Skeletal muscle tissue (tissue), 4 donors: ENCODE results near the gene TCEAL6. TPM values are rescaled to one million over a fixed set of nuclear protein-coding genes. Genes with fewer than 3 reads are reported as not detected.
A peak's percentile ranks its signal among the peaks of the same experiment; 100 is the strongest.
"Not testable (repeated sequence)": the region's sequence is repeated elsewhere in the genome, so short reads cannot be mapped to it uniquely, and the experiment has no call there.

ENCODE experiments used
- H3K27ac ChIP-seq: one replicate; pipeline ENCODE4 v1.7.0; 2013; ENCODE audit warnings: mild to moderate bottlenecking, low read depth, low read length, inconsistent platforms
- H3K27me3 ChIP-seq, 3 donors: one replicate each; pipeline ENCODE4 v1.7.0; 2013; ENCODE audit warnings: low read length in 3 of 3; ENCODE audit not compliant: control insufficient read depth in 3 of 3, insufficient read depth in 3 of 3
- H3K36me3 ChIP-seq, 3 donors: one replicate each; pipeline ENCODE4 v1.7.0; 2013; ENCODE audit warnings: low read length in 3 of 3; ENCODE audit not compliant: control insufficient read depth in 3 of 3, insufficient read depth in 3 of 3
- H3K4me1 ChIP-seq, 3 donors: one replicate each; pipeline ENCODE4 v1.7.0; 2013; ENCODE audit warnings: low read length in 3 of 3, mild to moderate bottlenecking in 3 of 3; ENCODE audit not compliant: control insufficient read depth in 3 of 3, insufficient read depth in 3 of 3
- H3K4me3 ChIP-seq, 3 donors: one replicate each; pipeline ENCODE4 v1.7.0; 2013; ENCODE audit warnings: low read length in 3 of 3
- H3K9ac ChIP-seq, 3 donors: one replicate each; pipeline ENCODE4 v1.7.0; 2013; ENCODE audit warnings: low read length in 3 of 3, mild to moderate bottlenecking in 3 of 3, moderate library complexity in 2 of 3, low read depth in 1 of 3
- H3K9me3 ChIP-seq, 3 donors: one replicate each; pipeline ENCODE4 v1.7.0; 2013; ENCODE audit warnings: low read length in 3 of 3; ENCODE audit not compliant: control insufficient read depth in 3 of 3
- total RNA-seq: library from RNA; depleted of rRNA; stranded (reverse); fragments of >200 nt; gene quantifications from one replicate; pipeline ENCODE4 v1.2.3, GENCODE V29; 2014
- donor health status: Osteomylitis.

The TCEAL6 gene
- total RNA-seq, 1 donor from 2014 or later: not detected

GRCh38 chrX:102126863-102127262 is 15.4 kb downstream of the TCEAL6 start:
- Histone ChIP-seq H3K27ac (no peak overlapping the region), H3K4me3 (no peak overlapping the region), H3K27me3 (peaks cover 4 to 16% (median 5%) of the 10 kb centered on the region in 3 donors), H3K4me1 (peaks cover 0 to 2% (median 0%) of the 10 kb centered on the region in 3 donors), H3K9me3 (no peaks in the 10 kb centered on the region), H3K9ac (no peak overlapping the region), H3K36me3 (no peaks in the 10 kb centered on the region)

- not testable (repeated sequence) for H3K9ac ChIP-seq, H3K27ac ChIP-seq, H3K36me3 ChIP-seq, H3K4me3 ChIP-seq, H3K4me1 ChIP-seq, H3K9me3 ChIP-seq
- peaks cover 4 to 16% (median 5%) of the 10 kb centered on the region in 3 donors for H3K27me3 ChIP-seq
Observed at GRCh38 chrX:102126080-102126818, 16.0 kb downstream of the TCEAL6 start.

GRCh38 chrX:102125436-102125835 is 16.8 kb downstream of the TCEAL6 start, which contains the start of gene TCEAL2:
Gene TCEAL2, plus strand, starts transcription at chrX:102125679. Its CDS starts 1,152 bp downstream, at chrX:102126831.
- H3K9me3 ChIP-seq, H3K27ac ChIP-seq, H3K9ac ChIP-seq, H3K36me3 ChIP-seq, H3K4me1 ChIP-seq: not testable (repeated sequence)
- H3K27me3 ChIP-seq: peaks cover 4 to 16% (median 5%) of the 10 kb centered on the region in 3 donors
- peak within 1 kb of the TSS in 1 of 3 donors; percentile 29 for H3K4me3 ChIP-seq

- H3K27me3 ChIP-seq: peaks cover 4 to 16% (median 5%) of the 10 kb centered on the region in 3 donors
- peak overlapping the region in 1 of 3 donors; percentile 29 for H3K4me3 ChIP-seq
- not testable (repeated sequence) for H3K27ac ChIP-seq, H3K4me1 ChIP-seq, H3K9ac ChIP-seq, H3K36me3 ChIP-seq, H3K9me3 ChIP-seq
Observed at GRCh38 chrX:102125014-102125413, 17.3 kb downstream of the TCEAL6 start.

- no peaks in the 10 kb centered on the region for H3K36me3 ChIP-seq
- H3K4me3 ChIP-seq: no peak overlapping the region
- no peak overlapping the region for H3K27ac ChIP-seq
- H3K4me1 ChIP-seq: no peaks in the 10 kb centered on the region
- H3K27me3 ChIP-seq: peaks cover 0 to 2% (median 0%) of the 10 kb centered on the region in 3 donors
- H3K9me3 ChIP-seq: no peaks in the 10 kb centered on the region
- H3K9ac ChIP-seq: no peak overlapping the region
Observed at GRCh38 chrX:102115748-102116147, 26.5 kb downstream of the TCEAL6 start.

- Histone ChIP-seq H3K9me3 (no peaks in the 10 kb centered on the region), H3K36me3 (no peaks in the 10 kb centered on the region), H3K27ac (no peak overlapping the region), H3K9ac (no peak overlapping the region), H3K4me3 (no peak overlapping the region), H3K27me3 (peaks cover 0 to 2% (median 0%) of the 10 kb centered on the region in 3 donors), H3K4me1 (no peaks in the 10 kb centered on the region)
Observed at GRCh38 chrX:102113367-102113766, 28.9 kb downstream of the TCEAL6 start.

Other genes with a start within 250 kb of the TCEAL6 start
- 1.0 TPM for gene ZMAT1, start 210.5 kb downstream of the TCEAL6 start, total RNA-seq
- gene TCEAL2, start 16.8 kb downstream of the TCEAL6 start, total RNA-seq: not detected
- gene BEX5, start 13.5 kb upstream of the TCEAL6 start, total RNA-seq: 0.52 TPM
- not detected for gene TCP11X1, start 72.8 kb upstream of the TCEAL6 start, total RNA-seq
- not detected for gene NXF2, start 104.7 kb upstream of the TCEAL6 start, total RNA-seq